ENCODE results near the gene TMED1. TPM values are rescaled to one million over a fixed set of nuclear protein-coding genes. Genes with fewer than 3 reads are reported as not detected.
"Not testable (repeated sequence)": the region's sequence is repeated elsewhere in the genome, so short reads cannot be mapped to it uniquely, and the experiment has no call there.

The TMED1 gene
- total RNA-seq, 1 donor from 2014 or later: 30.9 TPM

DNA sequence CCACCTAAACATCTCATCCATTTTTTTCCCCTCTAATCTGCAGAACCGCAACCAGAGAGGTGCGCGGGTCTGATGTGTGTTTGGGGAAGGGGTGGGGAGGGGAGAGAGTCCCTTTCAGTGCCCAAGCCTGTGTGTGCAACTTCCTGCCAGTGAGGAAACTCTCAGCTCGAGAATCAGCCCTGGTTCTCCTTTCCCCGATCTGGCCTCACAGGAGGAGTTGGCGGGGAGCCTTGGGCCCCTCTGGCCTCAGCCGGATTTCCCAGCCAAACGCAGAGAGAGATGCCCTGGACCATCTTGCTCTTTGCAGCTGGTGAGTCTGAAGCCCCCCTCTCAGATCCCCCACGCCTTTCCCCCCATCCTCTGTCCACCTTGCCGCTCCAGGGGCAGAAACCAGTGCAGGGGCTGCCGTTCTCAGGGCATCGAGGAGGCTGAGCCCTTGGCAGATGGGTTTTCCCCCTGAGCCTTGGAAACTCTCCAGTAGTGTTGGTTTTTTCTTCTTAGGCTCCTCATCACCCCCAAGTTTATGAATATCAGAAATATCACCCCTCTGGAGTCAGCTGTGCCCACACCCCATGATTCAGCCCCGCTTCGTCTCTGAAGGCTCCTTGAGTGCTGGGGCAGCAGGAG, 12.3 kb upstream of the TMED1 start, which contains the start of gene C19orf38:
C19orf38 (plus strand) TSS at position 186 of the 627 bp plus-strand sequence; CDS start at position 280, 94 bp downstream.
- Mint-ChIP-seq H3K4me1 (peaks cover 3% of the 10 kb centered on the region), H3K36me3 (no peaks in the 10 kb centered on the region), H3K27ac (peak within 1 kb of the TSS; percentile 16), H3K9me3 (peaks cover 6% of the 10 kb centered on the region), H3K27me3 (ENCODE audit: low read depth) (peaks cover 4% of the 10 kb centered on the region), H3K4me3 (peak within 1 kb of the TSS; percentile 28)
- no peak for DNase-seq (ENCODE audit: low spot score in 2 of 2, unreplicated experiment in 2 of 2)
- TF ChIP-seq CTCF (IDR thresholded peaks at IDR 0.05; ENCODE audit: unreplicated experiment): no peak

- no peak overlapping the region for H3K27ac Mint-ChIP-seq
- DNase-seq (ENCODE audit: low spot score in 2 of 2, unreplicated experiment in 2 of 2): no peak
- H3K36me3 Mint-ChIP-seq: no peaks in the 10 kb centered on the region
- no peak for TF ChIP-seq CTCF (IDR thresholded peaks at IDR 0.05; ENCODE audit: unreplicated experiment)
- H3K9me3 Mint-ChIP-seq: peaks cover 6% of the 10 kb centered on the region
- H3K27me3 Mint-ChIP-seq (ENCODE audit: low read depth): peaks cover 4% of the 10 kb centered on the region
- no peak overlapping the region for H3K4me3 Mint-ChIP-seq
- peaks cover 3% of the 10 kb centered on the region for H3K4me1 Mint-ChIP-seq
Observed at GRCh38 chr19:10846500-10847202, 10.6 kb upstream of the TMED1 start.

GRCh38 chr19:10842788-10843187, 6.8 kb upstream of the TMED1 start:
- H3K27me3 Mint-ChIP-seq (ENCODE audit: low read depth): peaks cover 2% of the 10 kb centered on the region
- no peak overlapping the region for H3K4me3 Mint-ChIP-seq
- H3K4me1 Mint-ChIP-seq: no peaks in the 10 kb centered on the region
- no peak for DNase-seq (ENCODE audit: low spot score in 2 of 2, unreplicated experiment in 2 of 2)
- no peaks in the 10 kb centered on the region for H3K36me3 Mint-ChIP-seq
- peaks cover 10% of the 10 kb centered on the region for H3K9me3 Mint-ChIP-seq
- TF ChIP-seq CTCF (IDR thresholded peaks at IDR 0.05; ENCODE audit: unreplicated experiment): no peak
- H3K27ac Mint-ChIP-seq: no peak overlapping the region

GRCh38 chr19:10839114-10840050, 3.4 kb upstream of the TMED1 start:
- H3K36me3 Mint-ChIP-seq: peaks cover 3% of the 10 kb centered on the region
- H3K9me3 Mint-ChIP-seq: peaks cover 12% of the 10 kb centered on the region
- H3K4me3 Mint-ChIP-seq: no peak overlapping the region
- H3K27ac Mint-ChIP-seq: no peak overlapping the region
- TF ChIP-seq CTCF (IDR thresholded peaks at IDR 0.05; ENCODE audit: unreplicated experiment): no peak
- H3K4me1 Mint-ChIP-seq: peaks cover 11% of the 10 kb centered on the region
- no peak for DNase-seq (ENCODE audit: low spot score in 2 of 2, unreplicated experiment in 2 of 2)
- no peaks in the 10 kb centered on the region for H3K27me3 Mint-ChIP-seq (ENCODE audit: low read depth)

GRCh38 chr19:10838377-10838776, 2.4 kb upstream of the TMED1 start:
- no peak for TF ChIP-seq CTCF (IDR thresholded peaks at IDR 0.05; ENCODE audit: unreplicated experiment)
- Mint-ChIP-seq H3K4me3 (no peak overlapping the region), H3K9me3 (peaks cover 12% of the 10 kb centered on the region), H3K27ac (no peak overlapping the region), H3K27me3 (ENCODE audit: low read depth) (no peaks in the 10 kb centered on the region), H3K4me1 (peaks cover 11% of the 10 kb centered on the region), H3K36me3 (peaks cover 3% of the 10 kb centered on the region)
- DNase-seq (ENCODE audit: low spot score in 2 of 2, unreplicated experiment in 2 of 2): no peak

DNA sequence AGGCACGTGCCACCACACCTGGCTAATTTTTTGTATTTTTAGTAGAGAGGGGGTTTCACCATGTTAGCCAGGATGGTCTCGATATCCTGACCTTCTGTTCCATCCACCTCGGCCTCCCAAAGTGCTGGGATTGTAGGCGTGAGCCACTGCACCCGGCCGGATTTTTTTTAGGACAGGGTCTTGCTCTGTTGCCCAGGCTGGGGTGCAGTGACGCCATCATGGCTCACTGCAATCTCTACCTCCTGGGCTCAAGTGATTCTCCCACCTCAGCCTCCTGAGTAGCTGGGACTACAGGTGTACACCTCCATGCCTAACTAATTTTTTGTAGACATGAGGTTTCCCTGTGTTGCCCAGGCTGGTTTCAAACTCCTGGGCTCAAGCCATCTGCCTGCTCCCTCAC, 1.6 kb upstream of the TMED1 start:
- H3K4me1 Mint-ChIP-seq: peaks cover 11% of the 10 kb centered on the region
- not testable (repeated sequence) for DNase-seq (ENCODE audit: low spot score in 2 of 2, unreplicated experiment in 2 of 2)

More for the DNA sequence above, 1.6 kb upstream of the TMED1 start:
- H3K27ac Mint-ChIP-seq; H3K36me3 Mint-ChIP-seq; H3K4me3 Mint-ChIP-seq; H3K27me3 Mint-ChIP-seq (ENCODE audit: low read depth): not testable (repeated sequence)
- H3K9me3 Mint-ChIP-seq: peaks cover 12% of the 10 kb centered on the region

Measured in mesothelial cell of epicardium (in vitro differentiated cells).